Germinal center (tissue), 1 donor: ENCODE measurements around the gene NUP62CL.
"Not testable (repeated sequence)": the region's sequence is repeated elsewhere in the genome, so short reads cannot be mapped to it uniquely, and the experiment has no call there.

Experiments used
- DNase-seq: peaks from one replicate; pipeline ENCODE4 v3.0.0; 2012; ENCODE audit warnings: mixed read lengths, low spot score

Gene NUP62CL, protein sequence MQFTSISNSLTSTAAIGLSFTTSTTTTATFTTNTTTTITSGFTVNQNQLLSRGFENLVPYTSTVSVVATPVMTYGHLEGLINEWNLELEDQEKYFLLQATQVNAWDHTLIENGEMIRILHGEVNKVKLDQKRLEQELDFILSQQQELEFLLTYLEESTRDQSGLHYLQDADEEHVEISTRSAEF

DNA sequence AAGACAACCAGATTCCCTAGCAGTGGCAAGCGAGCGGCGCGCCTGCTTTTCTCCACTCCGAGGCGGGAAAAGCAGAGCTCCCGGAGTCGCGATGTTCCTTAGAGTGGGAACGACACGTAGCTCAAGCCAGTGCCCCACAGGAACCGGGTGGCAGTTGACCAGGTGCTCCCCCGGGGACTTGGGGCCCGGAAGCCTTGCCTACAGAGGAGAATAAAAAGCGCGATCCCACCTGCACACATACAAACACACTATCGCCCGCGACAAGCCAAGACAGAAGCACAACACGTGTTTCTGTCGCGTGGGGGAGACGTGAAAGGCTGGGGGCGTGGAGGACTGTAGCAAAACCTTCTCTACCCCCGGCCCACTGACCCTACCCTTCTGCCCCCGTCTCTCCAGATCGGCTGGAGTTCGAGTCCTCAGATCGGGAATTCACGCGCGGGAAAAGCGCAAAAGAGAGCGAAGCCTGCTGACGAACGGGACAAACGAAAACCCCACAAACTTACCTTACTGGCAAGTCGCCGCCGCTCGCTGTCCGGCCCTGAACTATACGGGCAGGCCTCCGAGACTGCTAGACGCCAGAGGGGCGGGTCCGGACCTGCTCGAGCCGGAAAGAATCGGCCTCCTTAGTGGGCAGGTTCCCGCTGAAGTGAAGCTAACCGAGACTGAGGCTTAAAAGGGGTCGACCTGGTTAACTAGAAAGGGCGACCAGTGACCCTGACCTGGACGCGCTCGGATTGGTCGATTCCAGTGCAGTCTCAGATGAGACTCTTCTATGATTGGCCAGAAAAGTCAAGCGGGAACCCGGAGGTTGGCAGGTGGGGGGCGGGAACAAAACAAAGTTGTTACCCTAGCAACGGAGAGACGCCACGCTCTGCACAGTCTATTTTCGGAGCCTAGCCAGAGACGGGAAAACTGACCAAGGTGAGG is at the start of gene NUP62CL, which contains the start of gene DNAAF6:
Gene NUP62CL (minus strand): TSS at position 664 of the 927 bp plus-strand sequence. CDS start 31,287 bp downstream, outside the sequence.
Gene DNAAF6 (plus strand): TSS at position 842 of the 927 bp plus-strand sequence. CDS start 6,265 bp downstream, outside the sequence.
- peak; percentile 72 for DNase-seq

DNA sequence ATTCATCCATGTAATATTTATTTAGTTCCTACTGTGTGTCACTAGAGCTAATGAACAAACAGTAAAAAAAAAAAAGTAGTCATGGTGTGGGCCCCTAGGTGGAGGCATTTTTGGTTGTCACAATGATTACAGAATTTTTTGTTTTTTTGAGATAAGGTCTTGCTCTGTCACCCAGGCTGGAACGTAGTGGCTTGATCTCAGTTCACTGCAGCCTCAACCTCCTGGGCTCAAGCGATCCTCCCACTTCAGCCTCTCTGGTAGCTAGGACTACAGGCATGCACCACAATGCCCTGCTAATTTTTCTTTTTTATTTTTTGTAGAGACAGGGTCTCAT is 22.2 kb upstream of the NUP62CL start:
- DNase-seq: no peak

DNA sequence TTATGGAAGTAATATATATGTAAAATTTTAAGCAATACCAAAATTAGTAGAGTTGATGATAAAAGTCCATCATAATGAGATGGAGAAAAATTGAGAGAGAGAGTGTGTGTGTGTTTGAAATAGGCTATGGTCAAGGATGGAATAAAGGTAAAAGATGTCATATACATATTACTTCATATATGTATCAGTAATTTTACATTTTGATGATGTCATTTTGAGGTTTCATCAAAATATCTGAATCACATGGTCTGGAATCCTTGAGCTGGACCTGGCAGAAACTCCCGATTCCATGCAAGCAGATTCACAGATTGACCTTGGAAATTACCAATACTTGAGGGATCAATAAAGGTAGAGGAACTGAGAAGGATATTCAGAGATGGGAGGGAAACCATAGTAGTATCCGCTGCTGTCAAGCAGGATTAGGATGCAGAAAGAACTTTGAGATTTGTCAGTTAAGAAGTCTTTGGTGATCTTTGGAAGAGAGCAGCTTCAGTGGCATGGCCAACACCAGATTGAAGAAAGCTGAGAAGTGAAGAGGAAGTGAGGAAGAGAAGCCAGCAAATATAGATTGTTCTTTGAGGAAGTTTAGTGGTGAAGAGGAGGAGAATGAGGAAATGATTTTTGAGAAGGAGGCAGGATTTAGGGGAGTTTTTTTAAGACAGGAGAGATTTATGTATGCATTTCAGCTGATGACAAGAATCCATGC is 21.7 kb upstream of the NUP62CL start:
- DNase-seq: no peak

DNA sequence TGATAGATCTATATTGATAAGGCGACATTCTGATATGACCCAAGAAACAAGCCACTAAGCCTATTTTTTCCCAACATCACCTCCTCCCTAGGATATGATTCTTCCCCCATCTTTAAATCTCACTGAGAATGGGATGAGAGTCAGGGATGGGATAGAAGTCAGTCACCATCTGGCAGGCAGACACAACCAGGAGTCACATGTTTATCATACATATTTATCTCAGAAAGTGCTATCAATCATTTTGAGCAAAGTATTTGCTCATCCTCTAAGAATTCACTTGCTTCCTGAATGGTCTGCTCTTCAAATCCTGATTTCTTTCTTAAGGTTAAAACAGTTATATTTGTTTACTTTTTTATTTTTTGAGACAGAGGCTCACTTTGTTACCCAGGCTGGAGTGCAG is 20.5 kb upstream of the NUP62CL start:
- no peak for DNase-seq

DNA sequence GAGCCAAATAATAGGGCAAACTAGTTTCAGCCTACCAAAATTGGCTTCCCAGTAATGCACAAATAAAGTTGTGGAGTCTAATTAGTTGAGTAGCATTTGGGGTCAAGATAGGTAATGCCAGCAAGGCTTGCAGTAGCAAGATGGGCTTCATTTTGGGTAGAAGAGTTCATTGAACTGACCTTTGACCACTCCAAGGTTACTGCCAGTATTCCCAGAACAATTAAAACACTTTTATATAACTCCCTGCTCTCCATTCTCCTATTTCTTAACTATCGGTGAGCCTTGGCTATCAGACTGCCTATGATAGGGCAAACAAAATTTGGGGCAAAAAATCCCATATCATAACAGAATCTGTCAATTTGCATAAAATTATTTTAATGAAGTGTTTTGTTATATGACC is 7.2 kb upstream of the NUP62CL start:
- DNase-seq: no peak

DNA sequence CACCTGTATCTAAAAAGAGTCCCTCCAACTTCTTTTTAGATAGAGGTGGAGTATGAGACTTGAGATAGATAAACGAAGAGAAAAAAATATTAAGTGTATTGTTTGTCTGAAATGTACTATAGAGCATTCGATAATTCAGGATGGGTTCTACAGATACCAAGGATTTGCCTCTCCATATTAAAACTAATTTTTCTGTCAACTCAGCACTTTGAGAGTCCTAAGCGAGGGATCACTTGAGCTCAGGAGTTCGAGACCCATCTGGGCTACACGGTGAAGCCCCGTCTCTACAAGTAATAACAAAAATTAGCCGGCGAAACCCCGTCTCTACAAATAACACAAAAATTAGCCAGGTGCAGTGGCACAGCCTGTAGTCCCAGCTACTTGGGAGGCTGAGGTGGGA is 1.7 kb upstream of the NUP62CL start:
- DNase-seq: no peak

DNA sequence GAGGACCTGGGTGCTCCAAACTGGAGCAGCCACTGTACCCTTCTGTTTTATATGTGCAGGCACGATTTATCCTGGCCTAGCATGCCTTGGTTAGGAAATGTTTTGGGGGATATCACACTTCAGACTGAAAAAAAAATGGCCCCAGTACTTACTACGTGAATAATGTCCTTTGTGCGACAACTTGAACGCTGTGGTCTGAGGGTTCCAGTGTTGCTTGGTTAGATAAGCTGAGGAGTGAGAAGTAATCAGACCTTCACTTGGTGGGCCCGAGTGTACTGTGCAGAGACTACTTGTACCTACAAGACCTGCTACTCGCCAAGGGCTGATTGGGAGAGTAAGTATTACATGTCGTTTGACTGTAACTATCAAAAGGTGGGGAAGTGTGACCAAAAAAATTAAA is 856 bp upstream of the NUP62CL start:
- no peak for DNase-seq

DNA sequence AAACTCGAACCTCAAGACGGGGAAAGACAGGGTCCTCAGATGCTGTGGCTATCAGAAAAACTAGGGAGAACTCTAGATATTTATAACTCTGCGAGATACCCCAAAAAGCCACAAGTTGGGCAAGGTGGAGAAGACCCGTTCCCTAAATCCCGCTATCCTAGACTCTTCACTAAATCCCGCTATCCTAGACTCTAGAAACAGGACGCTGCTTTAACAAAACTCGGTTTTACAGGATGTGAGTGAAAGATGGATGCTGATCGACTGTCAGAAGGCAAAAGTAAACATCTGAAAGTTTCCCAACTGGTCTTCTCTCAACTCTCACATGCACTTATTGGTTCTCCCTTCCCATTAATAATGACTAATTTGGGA is 448 bp upstream of the NUP62CL start:
- no peak for DNase-seq

DNA sequence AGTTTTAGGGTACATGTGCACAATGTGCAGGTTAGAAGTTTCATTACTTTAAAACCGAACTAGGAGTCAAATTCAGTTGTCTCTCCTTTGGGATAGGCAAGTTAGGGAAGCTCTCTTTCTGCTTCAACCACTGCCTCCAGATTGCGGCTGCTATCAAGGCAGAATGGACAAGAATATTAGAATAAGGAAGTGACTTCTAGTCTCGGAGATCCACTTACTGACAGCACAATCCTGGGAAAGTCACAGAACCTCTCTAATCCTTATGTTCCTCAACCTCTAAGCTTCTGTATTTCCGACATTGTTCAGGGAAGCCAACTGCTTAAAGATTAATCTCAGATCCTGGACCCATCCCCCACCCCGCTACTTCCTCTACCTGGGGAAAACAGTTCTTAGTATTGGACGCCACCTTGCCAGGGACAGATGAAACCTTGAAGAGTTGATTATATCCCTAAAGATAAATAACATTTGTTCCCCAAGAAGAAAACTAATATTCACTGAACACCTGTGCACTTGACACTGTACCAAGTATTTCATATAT is 2.1 kb downstream of the NUP62CL start:
- DNase-seq: no peak

DNA sequence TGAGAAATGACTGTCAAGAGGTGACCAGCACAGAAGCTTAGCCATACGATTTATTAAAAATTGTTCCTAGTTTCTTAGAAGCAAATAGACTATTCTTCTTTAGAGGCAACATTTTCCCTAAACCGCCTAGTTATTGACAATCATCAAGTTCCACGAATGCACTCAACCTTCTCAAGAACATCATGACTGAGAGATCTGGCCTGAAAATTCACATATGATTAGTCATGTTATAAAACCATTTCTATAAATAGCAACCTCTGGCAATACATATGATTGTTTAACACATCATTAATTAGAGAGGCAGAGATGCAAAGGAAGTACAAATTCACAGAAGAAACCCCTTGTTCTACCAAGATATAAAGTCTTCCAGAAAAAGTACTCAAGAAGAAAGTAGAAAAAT is 6.7 kb downstream of the NUP62CL start:
- no peak for DNase-seq

DNA sequence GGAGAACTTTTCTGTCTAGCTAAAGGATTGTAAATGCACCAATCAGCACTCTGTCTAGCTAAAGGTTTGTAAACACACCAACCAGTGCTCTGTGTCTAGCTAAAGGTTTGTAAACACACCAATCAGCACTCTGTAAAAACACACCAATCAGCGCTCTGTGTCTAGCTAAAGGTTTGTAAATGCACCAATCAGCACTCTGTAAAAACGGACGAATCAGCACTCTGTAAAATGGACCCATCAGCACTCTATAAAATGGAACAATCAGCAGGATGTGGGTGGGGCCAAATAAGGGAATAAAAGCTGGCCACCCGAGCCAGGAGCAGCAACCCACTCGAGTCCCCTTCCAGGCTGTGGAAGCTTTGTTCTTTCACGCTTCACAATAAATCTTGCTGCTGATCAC is 8.2 kb downstream of the NUP62CL start:
- not testable (repeated sequence) for DNase-seq

DNA sequence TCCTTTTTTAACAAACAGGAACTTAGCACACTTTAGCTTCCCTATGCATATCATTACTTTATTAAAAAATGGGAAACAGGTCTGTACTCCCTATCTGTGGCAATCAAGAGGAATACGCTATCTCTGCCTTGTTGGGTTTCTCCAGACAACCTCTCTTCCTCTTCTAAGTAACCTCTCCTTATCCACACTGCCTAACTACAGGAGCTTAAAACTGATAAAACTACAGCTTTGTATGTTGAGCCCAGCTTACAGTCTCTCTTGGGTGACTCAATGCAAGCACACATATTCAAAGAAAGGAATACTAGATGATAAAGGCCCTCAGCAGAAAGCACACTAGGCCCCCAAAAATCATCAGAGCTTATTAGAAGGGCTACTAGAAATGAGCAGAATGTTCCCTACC is 8.9 kb downstream of the NUP62CL start:
- DNase-seq: no peak

DNA sequence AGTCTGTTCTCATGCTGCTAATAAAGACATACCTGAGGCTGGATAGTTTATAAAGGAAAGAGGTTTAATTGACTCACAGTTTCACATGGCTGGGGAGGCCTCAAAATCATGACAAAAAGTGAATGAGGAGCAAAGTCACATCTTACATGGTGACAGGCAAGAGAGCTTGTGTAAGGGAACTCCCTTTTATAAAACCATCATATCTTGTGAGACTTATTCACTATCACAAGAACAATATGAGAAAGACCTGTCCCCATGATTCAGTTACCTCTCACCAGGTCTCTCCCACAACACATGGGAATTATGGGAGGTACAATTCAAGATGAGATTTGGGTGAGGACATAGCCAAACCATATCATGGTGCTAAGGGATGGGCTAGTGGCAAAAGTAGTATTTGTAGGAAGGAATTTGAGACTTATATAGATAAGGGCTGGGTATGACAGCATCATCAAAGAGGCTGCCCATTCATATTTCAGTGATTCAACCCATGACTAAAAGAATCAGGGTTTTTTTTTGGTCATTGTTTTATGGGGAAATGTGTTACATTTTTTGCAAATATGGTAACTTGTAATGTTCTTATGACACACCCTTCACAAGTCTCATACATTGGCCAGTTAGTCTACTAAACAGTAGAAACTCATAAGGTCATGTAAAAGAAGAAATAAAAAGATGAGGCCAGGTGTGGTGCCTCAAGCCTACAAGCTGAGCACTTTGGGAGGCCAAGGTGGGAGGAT is 34.7 kb downstream of the NUP62CL start:
- no peak for DNase-seq

DNA sequence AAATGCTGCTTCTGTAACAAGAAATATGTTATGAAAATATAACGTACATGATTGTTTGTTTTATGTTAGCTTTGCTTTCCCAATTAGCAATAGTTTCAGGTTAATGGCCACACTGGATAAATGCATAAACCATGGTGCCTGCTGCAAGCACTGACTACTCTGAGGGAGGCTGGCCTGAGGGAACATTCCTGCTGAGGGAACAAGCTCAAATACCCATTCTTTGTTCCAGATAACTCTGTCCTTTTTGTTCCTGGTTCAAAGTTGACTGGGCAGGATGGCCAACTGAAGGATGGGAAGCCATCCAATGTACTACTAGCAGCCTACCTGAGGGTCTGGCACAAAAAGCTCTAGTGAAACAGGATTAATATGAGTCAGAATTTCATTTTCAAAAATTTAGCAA is 37.5 kb downstream of the NUP62CL start:
- no peak for DNase-seq

DNA sequence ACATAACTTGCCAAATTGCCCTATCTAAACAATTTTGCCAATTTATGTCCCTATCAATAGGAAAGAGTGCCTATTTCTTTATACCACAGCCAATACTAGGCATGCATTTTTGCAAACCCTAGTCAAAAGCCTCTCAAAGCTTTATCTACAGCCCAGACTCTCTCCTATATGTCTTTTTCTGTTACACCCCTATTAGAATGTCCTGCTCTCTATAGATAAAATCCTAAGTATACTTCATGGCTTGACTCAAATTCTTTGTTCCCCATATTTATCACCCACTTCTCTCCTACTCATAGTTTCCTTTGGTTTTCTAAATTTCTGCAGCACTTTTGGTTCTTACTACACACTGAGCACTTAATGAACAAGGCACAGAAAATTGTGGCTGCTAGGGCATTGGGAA is 38.0 kb downstream of the NUP62CL start:
- DNase-seq: no peak

DNA sequence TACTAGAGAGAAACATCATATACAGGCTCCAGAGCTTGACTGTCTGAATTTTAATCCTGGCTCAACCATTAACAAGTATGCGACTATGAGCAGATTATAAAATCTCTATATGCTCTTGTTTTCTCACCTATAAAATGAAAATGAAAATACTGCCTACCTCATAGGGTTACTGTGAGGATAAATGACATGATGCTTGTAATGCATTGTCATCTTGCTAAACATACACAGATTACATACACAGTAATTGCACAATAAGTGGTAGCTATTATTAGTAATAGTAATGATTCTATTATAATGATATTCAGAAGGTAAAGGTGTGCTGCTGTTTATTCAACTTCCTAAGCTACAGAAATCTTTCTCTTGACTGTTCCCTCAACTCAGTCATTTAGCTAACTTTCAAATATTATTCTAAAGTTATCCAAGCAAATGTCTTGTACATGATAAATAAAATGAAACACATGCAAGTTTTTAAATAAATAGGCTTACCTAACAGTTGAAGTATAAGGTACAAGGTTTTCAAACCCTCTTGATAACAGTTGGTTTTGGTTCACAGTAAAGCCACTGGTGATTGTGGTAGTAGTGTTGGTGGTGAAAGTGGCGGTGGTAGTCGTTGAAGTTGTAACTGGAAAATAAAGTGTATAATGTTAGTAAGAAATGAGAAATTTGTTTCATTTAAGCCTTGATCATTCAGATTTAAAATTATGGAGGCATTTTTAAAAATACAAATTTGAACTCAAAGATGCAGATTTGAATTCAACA is 38.9 kb downstream of the NUP62CL start:
- DNase-seq: no peak

DNA sequence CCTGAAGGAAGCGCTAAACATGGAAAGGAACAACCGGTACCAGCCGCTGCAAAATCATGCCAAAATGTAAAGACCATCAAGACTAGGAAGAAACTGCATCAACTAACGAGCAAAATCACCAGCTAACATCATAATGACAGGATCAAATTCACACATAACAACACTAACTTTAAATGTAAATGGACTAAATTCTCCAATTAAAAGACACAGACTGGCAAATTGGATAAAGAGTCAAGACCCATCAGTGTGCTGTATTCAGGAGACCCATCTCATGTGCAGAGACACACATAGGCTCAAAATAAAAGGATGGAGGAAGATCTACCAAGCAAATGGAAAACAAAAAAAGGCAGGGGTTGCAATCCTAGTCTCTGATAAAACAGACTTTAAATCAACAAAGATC is 48.6 kb downstream of the NUP62CL start:
- not testable (repeated sequence) for DNase-seq

DNA sequence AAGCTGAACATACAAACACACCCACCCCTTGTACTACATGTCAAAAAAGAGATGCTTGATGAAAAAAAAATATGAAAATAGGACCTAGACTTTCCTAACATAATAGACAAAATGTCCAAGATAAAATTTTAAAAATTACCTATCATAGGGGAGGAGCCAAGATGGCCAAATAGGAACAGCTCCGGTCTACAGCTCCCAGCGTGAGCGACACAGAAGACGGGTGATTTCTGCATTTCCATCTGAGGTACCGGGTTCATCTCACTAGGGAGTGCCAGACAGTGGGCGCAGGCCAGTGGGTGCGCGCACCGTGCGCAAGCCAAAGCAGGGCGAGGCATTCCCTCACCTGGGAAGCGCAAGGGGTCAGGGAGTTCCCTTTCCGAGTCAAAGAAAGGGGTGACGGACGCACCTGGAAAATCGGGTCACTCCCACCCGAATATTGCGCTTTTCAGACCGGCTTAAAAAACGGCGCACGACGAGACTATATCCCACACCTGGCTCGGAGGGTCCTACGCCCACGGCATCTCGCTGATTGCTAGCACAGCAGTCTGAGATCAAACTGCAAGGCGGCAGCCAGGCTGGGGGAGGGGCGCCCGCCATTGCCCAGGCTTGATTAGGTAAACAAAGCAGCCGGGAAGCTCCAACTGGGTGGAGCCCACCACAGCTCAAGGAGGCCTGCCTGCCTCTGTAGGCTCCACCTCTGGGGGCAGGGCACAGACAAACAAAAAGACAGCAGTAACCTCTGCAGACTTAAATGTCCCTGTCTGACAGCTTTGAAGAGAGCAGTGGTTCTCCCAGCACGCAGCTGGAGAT is 50.4 kb downstream of the NUP62CL start:
- DNase-seq: not testable (repeated sequence)

DNA sequence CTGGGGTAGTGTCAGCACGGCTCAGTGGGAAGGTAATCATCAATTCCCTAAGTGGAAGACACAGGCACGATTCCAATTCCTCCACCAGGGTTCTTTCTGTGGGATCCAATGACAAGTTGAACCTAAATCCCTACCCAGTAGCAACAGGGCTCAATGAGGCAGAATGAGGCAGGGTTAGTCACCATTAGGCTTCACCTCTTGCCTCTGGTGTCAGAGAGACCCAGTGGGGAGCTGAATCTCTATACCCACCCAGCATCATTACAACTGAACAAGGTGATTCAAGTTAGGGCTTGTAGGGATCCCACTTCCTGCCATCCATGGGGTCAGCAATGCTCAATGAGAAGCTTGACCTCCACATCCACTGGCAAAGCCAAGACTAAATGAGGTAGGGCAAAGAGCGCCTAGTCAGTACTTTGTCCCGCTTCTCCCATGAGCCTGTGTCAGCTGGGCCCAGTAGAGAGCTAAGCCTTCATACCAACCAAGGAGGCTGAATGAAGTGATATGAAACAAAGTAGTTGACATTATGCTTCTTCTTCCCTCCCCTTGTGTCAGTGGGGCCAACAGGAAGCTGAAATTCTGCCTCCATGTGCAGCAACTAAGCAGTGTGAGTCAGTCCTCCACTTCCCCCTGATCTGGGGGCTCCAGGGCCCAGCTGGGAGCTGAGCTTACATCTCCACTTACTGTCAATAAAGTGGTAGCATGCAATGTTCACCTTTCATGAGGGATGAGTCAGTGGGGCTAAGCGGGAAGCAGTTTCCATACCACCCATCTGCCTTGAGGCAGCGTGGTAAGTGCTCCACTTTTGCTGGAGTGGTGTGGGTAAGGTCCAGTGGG is 51.2 kb downstream of the NUP62CL start:
- DNase-seq: no peak
